Stimulated activated naive CD8-positive, alpha-beta T cell treated with anti-CD3 and anti-CD28 coated beads, Interleukin-15, Interleukin-2, amounts not matched to agents 100 ng/mL and 50 ng/mL, for 24 hours (primary cell): ENCODE results near the gene C4orf50.
"Not testable (repeated sequence)": the region's sequence is repeated elsewhere in the genome, so short reads cannot be mapped to it uniquely, and the experiment has no call there.

Experiments used
- H3K27ac Mint-ChIP-seq: one replicate; pipeline ENCODE4 v1.8.0; 2021; ENCODE audit warnings: mild to moderate bottlenecking, mixed read lengths
- H3K27me3 Mint-ChIP-seq: one replicate; pipeline ENCODE4 v1.8.0; 2021; ENCODE audit warnings: mixed read lengths
- H3K36me3 Mint-ChIP-seq: one replicate; pipeline ENCODE4 v1.8.0; 2021; ENCODE audit warnings: low read depth, mixed read lengths
- H3K4me1 Mint-ChIP-seq: one replicate; pipeline ENCODE4 v1.8.0; 2021; ENCODE audit warnings: low read depth, mixed read lengths
- H3K4me3 Mint-ChIP-seq: one replicate; pipeline ENCODE4 v1.8.0; 2021; ENCODE audit warnings: mild to moderate bottlenecking, mixed read lengths
- H3K9me3 Mint-ChIP-seq: one replicate; pipeline ENCODE4 v1.8.0; 2021; ENCODE audit warnings: mixed read lengths

Gene C4orf50

DNA sequence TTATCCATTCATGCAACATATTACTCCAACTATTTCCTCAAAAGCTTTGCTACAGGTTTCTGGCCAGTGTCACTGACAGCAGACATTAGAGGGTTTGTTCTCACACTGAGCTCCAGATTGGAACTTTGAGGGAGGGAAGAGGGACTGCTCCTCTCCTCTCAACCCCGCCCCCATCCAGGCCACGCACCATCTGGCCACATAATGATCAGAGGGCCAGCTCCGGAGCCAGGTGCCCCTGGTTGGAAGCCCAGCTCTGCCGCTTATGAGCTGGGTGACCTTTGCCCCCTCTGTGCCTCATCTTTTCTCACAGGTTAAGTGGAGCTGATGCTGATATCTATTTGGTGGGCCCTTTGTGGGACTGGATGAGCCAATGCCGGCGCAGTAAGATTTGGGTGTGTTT is 55.8 kb downstream of the C4orf50 start:
- H3K4me3 Mint-ChIP-seq, result no peak overlapping the region
- no peaks in the 10 kb centered on the region for H3K36me3 Mint-ChIP-seq
- no peaks in the 10 kb centered on the region for H3K9me3 Mint-ChIP-seq
- H3K27ac Mint-ChIP-seq, result no peak overlapping the region
- H3K4me1 Mint-ChIP-seq, result no peaks in the 10 kb centered on the region
- H3K27me3 Mint-ChIP-seq, result peaks cover 4% of the 10 kb centered on the region

DNA sequence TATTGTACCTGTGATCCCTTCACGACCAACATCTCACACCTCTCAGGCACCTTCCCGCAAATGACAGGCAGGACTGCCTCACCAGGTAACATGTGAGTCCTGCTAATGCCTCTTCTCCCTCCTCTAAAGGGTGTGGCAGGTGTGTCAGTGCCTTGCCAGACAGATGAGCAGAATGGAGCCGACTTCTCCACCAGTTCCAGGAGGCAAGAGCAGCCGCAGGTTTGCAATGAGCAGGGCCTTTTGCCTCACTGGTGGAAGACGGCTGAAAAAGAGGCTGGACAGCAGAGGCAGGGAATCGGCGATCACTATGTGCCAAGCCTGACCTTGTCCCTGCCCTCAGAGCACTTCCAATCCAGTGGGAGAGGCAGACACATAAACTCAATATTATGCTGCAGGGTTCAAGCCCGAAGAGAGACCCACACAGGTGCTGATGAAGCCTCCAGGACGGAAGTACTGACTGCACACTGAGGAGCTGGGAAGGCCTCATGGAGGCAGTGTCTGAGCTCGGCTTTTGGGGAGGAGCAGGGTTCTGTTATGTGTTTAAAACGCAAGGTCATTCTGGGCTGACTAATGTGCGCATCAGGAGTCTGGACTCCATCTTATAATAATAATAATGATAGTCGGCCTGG is 57.9 kb downstream of the C4orf50 start:
- H3K27me3 Mint-ChIP-seq, result peaks cover 4% of the 10 kb centered on the region
- H3K27ac Mint-ChIP-seq, result no peak overlapping the region
- no peaks in the 10 kb centered on the region for H3K9me3 Mint-ChIP-seq
- no peaks in the 10 kb centered on the region for H3K36me3 Mint-ChIP-seq
- H3K4me3 Mint-ChIP-seq, result no peak overlapping the region
- peaks cover 4% of the 10 kb centered on the region for H3K4me1 Mint-ChIP-seq

DNA sequence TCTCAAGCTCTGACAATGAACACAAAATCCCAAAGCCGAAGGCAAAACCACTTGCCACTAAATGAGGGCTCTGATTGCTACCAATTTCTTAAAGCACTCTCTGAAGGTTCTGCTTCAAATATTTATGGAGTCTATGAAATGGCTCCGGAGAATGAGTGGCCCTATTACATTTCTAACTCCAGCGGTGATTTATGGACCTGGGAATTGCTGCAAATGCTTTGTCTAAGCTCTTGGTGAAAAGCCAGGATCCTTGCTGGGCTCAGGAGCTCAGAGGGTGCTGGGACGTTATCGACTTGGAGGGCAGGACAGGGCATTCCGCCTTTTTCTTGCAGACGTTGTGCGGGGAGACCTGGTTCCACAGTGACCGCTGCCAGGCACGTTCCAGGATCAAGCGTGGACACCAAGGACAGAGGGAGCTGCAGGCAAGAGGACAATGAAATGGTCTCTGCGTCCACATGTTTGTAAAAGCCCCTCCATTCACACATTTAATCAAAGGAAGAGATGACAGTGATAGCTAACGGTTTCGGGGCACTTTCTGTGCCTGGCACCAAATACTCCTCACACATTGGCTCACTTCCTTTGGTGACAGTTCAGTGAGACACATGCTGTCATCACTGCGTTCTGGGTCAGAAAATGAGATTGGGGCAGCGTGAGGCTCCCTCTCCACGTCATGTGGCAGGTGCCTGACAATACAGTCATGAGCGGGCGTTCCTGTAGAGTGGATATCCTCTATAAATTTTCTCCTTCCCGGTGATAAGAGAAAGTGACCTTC is 58.8 kb downstream of the C4orf50 start:
- Mint-ChIP-seq H3K4me1 (peaks cover 4% of the 10 kb centered on the region), H3K9me3 (no peaks in the 10 kb centered on the region)

GRCh38 chr4:5958199-5958735 is 60.0 kb downstream of the C4orf50 start:
- H3K9me3 Mint-ChIP-seq, result no peaks in the 10 kb centered on the region
- no peaks in the 10 kb centered on the region for H3K36me3 Mint-ChIP-seq
- H3K27ac Mint-ChIP-seq, result no peak overlapping the region
- H3K27me3 Mint-ChIP-seq, result no peaks in the 10 kb centered on the region
- H3K4me1 Mint-ChIP-seq, result peaks cover 4% of the 10 kb centered on the region
- no peak overlapping the region for H3K4me3 Mint-ChIP-seq

More for the DNA sequence above, 58.8 kb downstream of the C4orf50 start:
- peaks cover 4% of the 10 kb centered on the region for H3K27me3 Mint-ChIP-seq
- no peak overlapping the region for H3K4me3 Mint-ChIP-seq
- H3K36me3 Mint-ChIP-seq, result no peaks in the 10 kb centered on the region
- H3K27ac Mint-ChIP-seq, result no peak overlapping the region

- H3K36me3 Mint-ChIP-seq, result no peaks in the 10 kb centered on the region
- no peak overlapping the region for H3K4me3 Mint-ChIP-seq
- H3K27ac Mint-ChIP-seq, result no peak overlapping the region
- H3K27me3 Mint-ChIP-seq, result no peaks in the 10 kb centered on the region
- H3K9me3 Mint-ChIP-seq, result no peaks in the 10 kb centered on the region
- H3K4me1 Mint-ChIP-seq, result peaks cover 4% of the 10 kb centered on the region
These were observed 61.2 kb downstream of the C4orf50 start for GRCh38 chr4:5957076-5957475.

DNA sequence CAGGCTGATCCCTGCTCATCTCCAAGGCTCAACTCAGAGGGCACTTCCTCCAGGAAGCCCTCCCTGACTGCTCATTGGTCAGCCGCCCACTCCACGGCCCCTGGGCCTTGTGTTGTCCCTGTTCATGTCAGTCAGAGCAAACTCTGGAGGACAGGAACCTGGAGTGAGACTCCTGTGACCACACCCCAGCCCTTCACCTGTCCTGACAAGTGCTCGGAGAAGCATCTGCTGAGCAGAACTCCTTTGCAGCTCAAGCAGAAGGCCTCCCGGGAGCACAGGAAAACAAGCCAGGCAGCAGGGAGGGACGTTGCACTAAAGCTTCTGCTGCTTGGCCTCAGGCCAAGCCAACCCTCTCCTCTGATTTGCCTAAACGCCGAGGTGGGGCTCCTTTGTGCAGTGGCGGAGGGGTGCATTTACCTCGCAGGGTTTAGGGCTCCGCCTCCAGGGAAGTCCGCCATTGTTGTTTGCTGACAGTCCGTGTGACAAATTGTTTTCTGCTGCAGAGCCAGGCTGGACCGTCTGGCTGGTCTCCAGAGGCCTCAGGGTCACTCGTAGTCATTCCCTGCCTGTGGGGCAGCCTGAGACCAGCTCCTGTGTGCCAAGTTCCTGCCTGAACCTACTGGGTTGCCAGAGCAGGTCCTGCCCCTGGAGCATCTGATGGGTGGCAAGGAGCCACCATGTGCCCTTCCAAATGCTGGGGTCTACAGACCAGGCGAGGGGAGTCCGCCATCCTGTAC is 61.8 kb downstream of the C4orf50 start:
- H3K4me3 Mint-ChIP-seq, result no peak overlapping the region
- no peaks in the 10 kb centered on the region for H3K36me3 Mint-ChIP-seq
- no peak overlapping the region for H3K27ac Mint-ChIP-seq
- no peaks in the 10 kb centered on the region for H3K27me3 Mint-ChIP-seq
- peaks cover 4% of the 10 kb centered on the region for H3K4me1 Mint-ChIP-seq
- H3K9me3 Mint-ChIP-seq, result no peaks in the 10 kb centered on the region

DNA sequence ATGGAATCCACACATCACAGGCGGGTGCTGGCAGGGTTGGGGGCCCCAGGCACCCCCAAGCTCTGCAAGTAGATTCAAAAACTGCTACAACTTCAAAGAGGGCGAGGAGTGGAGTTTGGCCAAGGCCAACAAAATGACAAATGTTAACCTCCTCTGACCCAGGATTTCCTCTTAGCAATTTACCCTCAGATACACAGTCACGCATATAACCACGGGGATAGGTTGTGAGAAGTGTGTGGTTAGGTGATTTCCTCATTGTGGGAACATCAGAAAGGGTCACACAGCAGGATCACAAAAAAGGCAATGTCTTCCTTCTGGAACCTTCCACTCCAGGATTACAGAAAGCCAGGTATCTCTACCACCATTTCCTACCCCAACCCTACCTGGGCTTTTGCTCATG is 62.4 kb downstream of the C4orf50 start:
- no peak overlapping the region for H3K4me3 Mint-ChIP-seq
- no peaks in the 10 kb centered on the region for H3K36me3 Mint-ChIP-seq
- H3K27ac Mint-ChIP-seq, result no peak overlapping the region
- H3K27me3 Mint-ChIP-seq, result no peaks in the 10 kb centered on the region
- peaks cover 4% of the 10 kb centered on the region for H3K4me1 Mint-ChIP-seq
- H3K9me3 Mint-ChIP-seq, result no peaks in the 10 kb centered on the region

DNA sequence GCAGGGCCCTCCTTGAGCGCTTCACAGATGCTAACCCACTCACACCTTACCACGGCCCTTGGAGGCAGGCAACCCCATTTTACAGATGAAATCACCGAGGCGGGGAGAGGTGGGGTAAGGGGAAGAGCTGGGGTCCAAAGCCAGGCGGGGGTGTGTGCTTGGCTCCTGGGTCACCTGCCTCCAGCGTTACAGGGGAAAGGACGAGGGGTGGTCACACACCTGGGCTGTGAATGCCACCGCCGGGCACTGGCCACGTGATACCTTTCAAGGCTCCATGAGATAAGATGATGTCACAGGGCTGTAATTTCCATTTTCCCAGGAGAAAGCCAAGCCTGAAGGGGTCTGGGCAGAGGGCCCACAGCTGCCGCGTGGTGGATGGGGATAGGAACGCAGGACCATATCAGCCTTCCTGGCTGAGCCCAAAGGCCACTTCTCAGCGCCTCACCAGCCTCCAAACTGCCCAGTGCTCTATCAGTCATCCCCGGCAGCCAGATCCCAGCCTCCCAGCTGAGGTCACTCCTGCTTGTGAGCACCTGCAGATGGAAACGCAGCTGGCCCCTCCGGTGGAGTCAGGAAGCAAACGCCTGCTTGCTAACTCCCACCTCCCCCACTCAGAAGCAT is 62.9 kb downstream of the C4orf50 start:
- Mint-ChIP-seq H3K27me3 (peaks cover 3% of the 10 kb centered on the region), H3K4me1 (peaks cover 4% of the 10 kb centered on the region), H3K9me3 (no peaks in the 10 kb centered on the region), H3K36me3 (no peaks in the 10 kb centered on the region), H3K27ac (no peak overlapping the region), H3K4me3 (no peak overlapping the region)

DNA sequence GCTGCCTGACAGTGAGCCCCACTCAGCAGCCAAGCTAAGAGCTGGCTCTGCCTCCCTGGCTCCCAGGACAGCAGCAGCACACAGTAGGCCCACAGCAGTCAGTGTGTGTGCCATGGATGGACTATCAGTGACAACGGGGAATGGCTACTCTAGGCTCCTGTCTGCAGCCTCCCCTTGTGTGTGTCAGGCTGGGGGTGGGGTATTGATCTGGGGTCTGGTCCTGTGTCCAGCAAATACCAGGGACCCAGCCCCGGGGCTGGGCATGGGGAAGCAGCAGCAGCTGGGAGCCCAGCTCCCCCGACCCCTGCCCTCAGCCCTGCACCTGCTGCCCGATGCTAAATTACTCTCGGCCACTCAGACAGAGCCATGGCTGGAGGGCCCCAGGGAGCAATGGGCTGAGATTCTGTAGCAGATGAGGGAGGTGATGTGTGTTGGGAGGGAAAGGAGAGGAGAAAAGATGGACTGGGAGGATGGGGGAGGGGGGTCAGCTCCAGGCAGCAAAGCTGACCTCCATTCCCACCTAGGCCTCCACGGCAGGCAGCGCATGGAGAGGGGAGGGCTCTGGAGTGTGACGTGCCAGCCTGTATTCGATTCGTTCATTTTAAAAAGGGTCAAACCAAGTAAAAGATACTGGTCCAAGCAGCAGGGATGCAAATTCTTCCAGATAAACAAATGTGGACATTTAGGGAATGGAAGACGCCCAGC is 64.0 kb downstream of the C4orf50 start:
- H3K27me3 Mint-ChIP-seq, result peaks cover 6% of the 10 kb centered on the region
- peaks cover 4% of the 10 kb centered on the region for H3K4me1 Mint-ChIP-seq
- no peaks in the 10 kb centered on the region for H3K36me3 Mint-ChIP-seq
- no peak overlapping the region for H3K27ac Mint-ChIP-seq
- H3K9me3 Mint-ChIP-seq, result no peaks in the 10 kb centered on the region
- no peak overlapping the region for H3K4me3 Mint-ChIP-seq

DNA sequence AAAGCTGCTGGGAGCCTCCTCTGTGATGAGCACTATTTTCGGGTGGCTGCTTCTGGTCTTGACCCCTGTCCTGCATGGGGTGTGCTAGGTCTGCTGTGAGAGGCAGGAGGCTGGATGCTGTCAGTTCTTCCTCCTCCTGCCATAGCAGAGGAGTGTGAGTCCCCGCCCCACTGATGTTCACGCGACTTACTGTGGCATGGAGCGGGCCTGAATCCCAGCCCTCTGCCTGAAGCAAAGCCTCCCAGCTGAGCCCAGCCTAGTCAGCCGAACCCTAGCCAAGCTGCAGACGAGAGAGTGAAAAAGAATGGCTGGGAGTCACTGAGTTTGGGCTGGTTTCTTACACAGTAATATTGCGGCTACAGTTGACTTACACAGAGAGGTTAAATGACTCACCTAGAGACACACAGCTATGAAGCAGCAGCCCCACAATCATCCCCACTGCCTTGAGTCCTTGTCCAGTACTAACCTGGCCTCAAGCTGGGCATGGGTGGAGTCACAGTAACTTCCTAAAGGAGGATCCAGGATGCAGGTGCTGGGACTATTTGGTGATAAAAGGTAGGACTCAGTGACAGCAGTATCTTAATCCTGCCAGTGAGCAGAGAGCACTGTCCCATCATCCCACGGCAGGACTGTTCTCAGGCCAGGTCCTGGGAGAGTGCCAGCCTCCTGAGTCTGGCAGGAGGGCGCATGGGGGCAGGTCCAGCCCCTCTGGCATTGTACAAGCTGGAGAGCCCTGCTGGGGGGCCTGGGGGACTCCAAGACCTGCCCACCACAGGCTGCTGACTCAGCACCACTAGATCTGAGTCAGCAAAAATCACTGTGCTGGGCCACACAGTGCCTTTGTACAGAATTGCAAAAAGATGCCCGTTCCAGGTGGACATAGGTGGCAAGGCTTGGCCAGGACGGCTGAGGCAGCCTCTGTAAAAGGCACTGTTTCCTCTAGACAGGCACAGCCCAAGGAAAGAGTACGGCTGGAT is 65.0 kb downstream of the C4orf50 start:
- H3K27ac Mint-ChIP-seq, result no peak overlapping the region
- H3K4me1 Mint-ChIP-seq, result peaks cover 4% of the 10 kb centered on the region
- H3K27me3 Mint-ChIP-seq, result peaks cover 7% of the 10 kb centered on the region
- H3K4me3 Mint-ChIP-seq, result no peak overlapping the region
- H3K36me3 Mint-ChIP-seq, result no peaks in the 10 kb centered on the region
- H3K9me3 Mint-ChIP-seq, result no peaks in the 10 kb centered on the region

DNA sequence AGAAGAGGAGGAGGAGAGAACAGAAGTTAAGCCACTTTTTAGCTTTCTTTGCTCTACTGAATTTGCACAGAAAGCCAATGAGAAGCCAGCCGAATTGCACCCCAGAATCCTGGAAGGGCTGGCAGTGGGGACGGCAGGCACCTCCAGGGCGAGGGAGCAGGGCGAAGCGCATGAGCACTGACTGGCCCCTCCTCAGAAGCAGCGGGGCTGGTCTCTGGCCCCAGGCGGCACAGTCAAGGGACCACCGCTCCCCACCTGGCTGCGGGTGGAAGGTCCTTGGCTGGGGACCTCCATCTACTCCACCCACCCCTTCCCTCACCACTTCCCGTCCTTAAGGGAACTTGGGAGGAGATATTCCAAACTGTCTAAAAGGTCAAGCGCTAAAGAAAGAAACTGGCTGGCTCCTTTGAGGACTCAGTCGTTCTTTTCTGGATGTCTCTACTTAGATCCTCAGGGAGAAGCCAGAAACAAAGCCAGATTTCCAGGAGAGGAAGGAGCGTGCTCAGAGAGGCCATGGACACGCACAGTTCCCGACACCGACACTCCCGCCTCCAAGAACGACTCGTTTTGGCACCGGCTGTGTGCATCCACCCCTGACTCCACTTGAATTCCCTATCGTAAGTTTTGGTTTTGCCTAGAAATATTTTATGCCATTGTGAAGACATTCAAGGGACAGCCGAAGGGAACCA is 65.8 kb downstream of the C4orf50 start:
- Mint-ChIP-seq H3K4me3 (no peak overlapping the region), H3K4me1 (peaks cover 4% of the 10 kb centered on the region), H3K27ac (no peak overlapping the region), H3K27me3 (peaks cover 7% of the 10 kb centered on the region), H3K36me3 (no peaks in the 10 kb centered on the region), H3K9me3 (no peaks in the 10 kb centered on the region)

GRCh38 chr4:5946653-5947052 is 71.6 kb downstream of the C4orf50 start:
- H3K27ac Mint-ChIP-seq, H3K36me3 Mint-ChIP-seq, H3K4me3 Mint-ChIP-seq, H3K9me3 Mint-ChIP-seq, H3K4me1 Mint-ChIP-seq: not testable (repeated sequence)
- H3K27me3 Mint-ChIP-seq, result peaks cover 15% of the 10 kb centered on the region

- Mint-ChIP-seq H3K9me3 (peaks cover 13% of the 10 kb centered on the region), H3K27ac (no peak overlapping the region), H3K27me3 (peaks cover 15% of the 10 kb centered on the region), H3K36me3 (no peaks in the 10 kb centered on the region), H3K4me3 (no peak overlapping the region), H3K4me1 (no peaks in the 10 kb centered on the region)
These were observed 72.3 kb downstream of the C4orf50 start for GRCh38 chr4:5945936-5946335.
